Measurements from ENCODE around the gene GTSE1. TPM values are rescaled to one million over a fixed set of nuclear protein-coding genes. Genes with fewer than 3 reads are reported as not detected.

Gene GTSE1
- total RNA-seq, 4 donors from 2014 or later = 0.13 to 0.20 (median 0.19) TPM; not detected in 1

- H3K4me1 ChIP-seq = no peaks in the 10 kb centered on the region
- peaks cover 0 to 19% (median 0%) of the 10 kb centered on the region in 3 donors for H3K9me3 ChIP-seq
- no peaks in the 10 kb centered on the region for H3K27me3 ChIP-seq
- no peak for TF ChIP-seq CTCF (IDR thresholded peaks at IDR 0.05)
- no peak for TF ChIP-seq EP300 (IDR thresholded peaks at IDR 0.05)
- no peak for TF ChIP-seq POLR2A (IDR thresholded peaks at IDR 0.05)
- no peak for TF ChIP-seq POLR2AphosphoS5 (IDR thresholded peaks at IDR 0.05)
- WGBS, 2 donors (ENCODE audit: low coverage in 1 of 2) = 65 to 72% methylated on average over 7 to 13 of the region's 19 CpGs
- H3K36me3 ChIP-seq = no peaks in the 10 kb centered on the region
- no peak for ATAC-seq
- H3K27ac ChIP-seq = no peak overlapping the region
- no peak overlapping the region for H3K4me3 ChIP-seq
These were observed 83.4 kb downstream of the GTSE1 start for GRCh38 chr22:46380069-46380468.

Other genes starting within 250 kb of the GTSE1 start
- gene PPARA, start 146.3 kb upstream of the GTSE1 start, total RNA-seq = 10 to 100 TPM; 19.5 to 28.5 (median 26.9) TPM
- 10 to 100 TPM; 14.9 to 27.1 (median 18.7) TPM for gene CDPF1, start 46.6 kb upstream of the GTSE1 start, total RNA-seq
- gene PKDREJ, start 33.5 kb upstream of the GTSE1 start, total RNA-seq = under 1 TPM in 3 of 4 donors, not detected in 1; under 0.01 to 0.23 (median 0.10) TPM
- 10 to 100 TPM; 21.8 to 61.8 (median 33.3) TPM for gene TTC38, start 28.9 kb upstream of the GTSE1 start, total RNA-seq
- 10 to 100 TPM in 3 of 4 donors, 1 to 10 TPM in 1; 9.9 to 33.8 (median 24.6) TPM for gene TRMU, start 38.8 kb downstream of the GTSE1 start, total RNA-seq
- 1 to 10 TPM; 1.7 to 4.8 (median 4.3) TPM for gene CELSR1, start 240.8 kb downstream of the GTSE1 start, total RNA-seq

All from gastroesophageal sphincter (tissue), 4 donors.